ENCODE measurements around the gene KCNT1. TPM values are rescaled to one million over a fixed set of nuclear protein-coding genes. Genes with fewer than 3 reads are reported as not detected.

The KCNT1 gene
- total RNA-seq, 2 donors from 2014 or later, result not detected

GRCh38 chr9:135828656-135829055 lies 126.7 kb downstream of the KCNT1 start:
- H3K36me3 Mint-ChIP-seq, result peaks cover 15% of the 10 kb centered on the region
- H3K4me1 Mint-ChIP-seq (ENCODE audit: low read depth in 2 of 2), result peaks cover 0 to 10% of the 10 kb centered on the region in 2 donors
- H3K9me3 Mint-ChIP-seq, result peaks cover 2% of the 10 kb centered on the region
- H3K27me3 Mint-ChIP-seq, result no peaks in the 10 kb centered on the region
- DNase-seq (ENCODE audit: low spot score) (no peak), ATAC-seq (no peak)
- no peak overlapping the region for H3K27ac Mint-ChIP-seq
- H3K4me3 Mint-ChIP-seq, result no peak overlapping the region

- Mint-ChIP-seq H3K4me3 (no peak overlapping the region), H3K27me3 (no peaks in the 10 kb centered on the region), H3K9me3 (peaks cover 2% of the 10 kb centered on the region), H3K27ac (no peak overlapping the region), H3K4me1 (ENCODE audit: low read depth in 2 of 2) (peaks cover 0 to 2% of the 10 kb centered on the region in 2 donors), H3K36me3 (peaks cover 9% of the 10 kb centered on the region)
- no peak for ATAC-seq
- no peak for DNase-seq (ENCODE audit: low spot score)
Measured at GRCh38 chr9:135830496-135830895, 128.5 kb downstream of the KCNT1 start.

DNA sequence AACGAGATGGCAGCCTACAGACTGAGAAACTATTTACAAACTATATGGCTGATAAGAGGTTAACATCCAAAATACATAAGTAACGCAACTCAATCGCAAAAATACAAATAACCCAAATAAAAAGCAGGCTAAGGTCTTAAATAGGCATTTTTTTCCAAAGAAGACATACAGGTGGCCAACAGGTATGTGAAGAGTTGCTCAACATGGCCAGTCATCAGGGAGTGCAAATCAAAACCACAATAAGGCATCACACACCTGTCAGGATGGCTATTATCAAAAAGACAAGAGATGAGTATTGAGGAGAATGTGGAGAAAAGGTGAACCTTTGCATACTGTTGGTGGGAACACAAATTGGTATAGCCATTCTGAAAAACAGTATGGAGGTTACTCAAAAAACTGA lies 131.9 kb downstream of the KCNT1 start:
- Mint-ChIP-seq H3K27ac (no peak overlapping the region), H3K9me3 (peaks cover 2% of the 10 kb centered on the region), H3K27me3 (no peaks in the 10 kb centered on the region), H3K4me1 (ENCODE audit: low read depth in 2 of 2) (no peaks in the 10 kb centered on the region), H3K36me3 (peaks cover under 1% of the 10 kb centered on the region), H3K4me3 (no peak overlapping the region)
- DNase-seq (ENCODE audit: low spot score) (no peak), ATAC-seq (no peak)

GRCh38 chr9:135835131-135835530 lies 133.1 kb downstream of the KCNT1 start:
- DNase-seq (ENCODE audit: low spot score) (peak; percentile 40), ATAC-seq (no peak)
- no peak overlapping the region for H3K4me3 Mint-ChIP-seq
- H3K27ac Mint-ChIP-seq, result no peak overlapping the region
- no peaks in the 10 kb centered on the region for H3K9me3 Mint-ChIP-seq
- no peaks in the 10 kb centered on the region for H3K36me3 Mint-ChIP-seq
- H3K4me1 Mint-ChIP-seq (ENCODE audit: low read depth in 2 of 2), result no peaks in the 10 kb centered on the region
- no peaks in the 10 kb centered on the region for H3K27me3 Mint-ChIP-seq

DNA sequence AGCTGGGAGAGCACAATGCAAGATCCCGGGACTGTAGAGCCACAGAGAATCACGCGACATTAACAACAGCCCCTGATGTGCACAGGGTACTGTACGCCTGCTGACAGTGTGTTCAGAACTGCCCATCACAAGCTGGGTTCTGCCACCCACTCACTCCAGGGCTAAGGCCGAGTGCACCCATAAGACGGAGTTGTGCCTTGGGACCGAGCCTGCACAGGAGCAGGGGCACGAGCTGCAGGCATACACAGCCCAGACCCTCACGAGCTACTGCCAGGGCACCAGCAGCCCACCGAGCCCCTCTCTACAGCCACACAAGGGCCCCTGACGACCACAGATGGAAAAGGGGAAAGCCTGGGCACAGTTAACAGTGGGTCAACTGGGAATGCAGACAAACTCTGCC lies 137.5 kb downstream of the KCNT1 start:
- H3K27ac Mint-ChIP-seq, result no peak overlapping the region
- no peaks in the 10 kb centered on the region for H3K27me3 Mint-ChIP-seq
- H3K4me1 Mint-ChIP-seq (ENCODE audit: low read depth in 2 of 2), result peaks cover 0 to 12% of the 10 kb centered on the region in 2 donors
- H3K36me3 Mint-ChIP-seq, result peaks cover 9% of the 10 kb centered on the region
- DNase-seq (ENCODE audit: low spot score) (no peak), ATAC-seq (no peak)
- H3K4me3 Mint-ChIP-seq, result no peak overlapping the region
- H3K9me3 Mint-ChIP-seq, result peaks cover 7% of the 10 kb centered on the region

- Mint-ChIP-seq H3K27me3 (no peaks in the 10 kb centered on the region), H3K9me3 (peaks cover 10% of the 10 kb centered on the region), H3K4me1 (ENCODE audit: low read depth in 2 of 2) (peaks cover 0 to 12% of the 10 kb centered on the region in 2 donors), H3K36me3 (peaks cover 14% of the 10 kb centered on the region), H3K4me3 (no peak overlapping the region), H3K27ac (no peak overlapping the region)
- ATAC-seq (no peak), DNase-seq (ENCODE audit: low spot score) (peak; percentile 10)
Measured at GRCh38 chr9:135840107-135840506, 138.1 kb downstream of the KCNT1 start.

DNA sequence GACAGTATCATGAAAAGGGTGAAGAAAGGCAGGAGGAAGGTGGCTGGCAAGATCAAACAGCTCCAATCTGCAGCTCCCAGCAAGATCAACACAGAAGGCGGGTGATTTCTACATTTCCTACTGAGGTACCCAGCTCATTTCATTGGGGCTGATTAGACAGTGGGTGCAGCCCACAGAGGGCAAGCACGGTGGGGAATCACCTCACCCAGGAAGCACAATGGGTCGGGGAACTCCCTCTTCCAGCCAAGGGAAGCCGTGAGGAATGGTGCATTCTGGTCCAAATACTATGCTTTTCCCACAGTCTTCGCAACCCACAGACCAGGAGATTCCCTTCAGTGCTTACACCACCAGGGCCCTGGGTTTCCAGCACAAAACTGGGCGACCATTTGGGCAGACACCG lies 138.6 kb downstream of the KCNT1 start:
- Mint-ChIP-seq H3K4me1 (ENCODE audit: low read depth in 2 of 2) (peaks cover 0 to 12% of the 10 kb centered on the region in 2 donors), H3K4me3 (no peak overlapping the region), H3K27ac (no peak overlapping the region), H3K27me3 (no peaks in the 10 kb centered on the region), H3K9me3 (peaks cover 10% of the 10 kb centered on the region), H3K36me3 (peaks cover 18% of the 10 kb centered on the region)
- ATAC-seq (no peak), DNase-seq (ENCODE audit: low spot score) (peak; percentile 41)

Other genes with a start within 250 kb of the KCNT1 start
- 1 to 10 TPM; 3.7 to 7.7 TPM for gene PPP1R26, start 222.4 kb upstream of the KCNT1 start, total RNA-seq
- gene MRPS2, start 201.5 kb upstream of the KCNT1 start, total RNA-seq, result 10 to 100 TPM; 38.2 to 78.3 TPM
- not detected for gene LCN1, start 180.7 kb upstream of the KCNT1 start, total RNA-seq
- not detected for gene OBP2A, start 156.1 kb upstream of the KCNT1 start, total RNA-seq
- gene PAEP, start 140.4 kb upstream of the KCNT1 start, total RNA-seq, result not detected
- gene GLT6D1, start 62.6 kb upstream of the KCNT1 start, total RNA-seq, result not detected
- not detected for gene LCN9, start 38.9 kb upstream of the KCNT1 start, total RNA-seq
- not detected for gene SOHLH1, start 2.7 kb upstream of the KCNT1 start, total RNA-seq
- 10 to 100 TPM; 23.4 to 25.5 TPM for gene CAMSAP1, start 205.4 kb downstream of the KCNT1 start, total RNA-seq

Measured in natural killer cell treated with Interleukin-12 subunit alpha and Interleukin-12 subunit beta and Interleukin-15 and Interleukin-18, amount 100 ng/mL, for 72 hours (primary cell).